ENCODE measurements around the gene EHHADH. TPM values are rescaled to one million over a fixed set of nuclear protein-coding genes. Genes with fewer than 3 reads are reported as not detected.

The EHHADH gene
- total and polyA plus RNA-seq, 2 experiments from 2014 or later: 2.5 to 6.0 TPM

- TF ChIP-seq STAT1 (IDR thresholded peaks at IDR 0.05; ENCODE audit: unreplicated experiment) (no peak), EZH2 (IDR thresholded peaks at IDR 0.05; ENCODE audit: low read depth, unreplicated experiment) (no peak), NANOG (IDR thresholded peaks at IDR 0.05; ENCODE audit: borderline replicate concordance) (no peak), CREB1 (CRISPR knock-in tag; IDR thresholded peaks at IDR 0.05; ENCODE audit: low read depth) (no peak), ZNF331 (CRISPR knock-in tag; IDR thresholded peaks at IDR 0.05; ENCODE audit: low read depth) (no peak), ZNF114 (CRISPR knock-in tag; IDR thresholded peaks at IDR 0.05) (no peak), POLR2AphosphoS5 (IDR thresholded peaks at IDR 0.05; ENCODE audit: low read depth) (no peak), JUNB (IDR thresholded peaks at IDR 0.05; ENCODE audit: unreplicated experiment) (no peak), CTCF (conservative IDR thresholded peaks at IDR 0.05; ENCODE audit: low read depth in 2 of 2) (no peak), EZH2phosphoT487 (IDR thresholded peaks at IDR 0.05; ENCODE audit: unreplicated experiment) (no peak)
- TF ChIP-seq, protein P1, sequence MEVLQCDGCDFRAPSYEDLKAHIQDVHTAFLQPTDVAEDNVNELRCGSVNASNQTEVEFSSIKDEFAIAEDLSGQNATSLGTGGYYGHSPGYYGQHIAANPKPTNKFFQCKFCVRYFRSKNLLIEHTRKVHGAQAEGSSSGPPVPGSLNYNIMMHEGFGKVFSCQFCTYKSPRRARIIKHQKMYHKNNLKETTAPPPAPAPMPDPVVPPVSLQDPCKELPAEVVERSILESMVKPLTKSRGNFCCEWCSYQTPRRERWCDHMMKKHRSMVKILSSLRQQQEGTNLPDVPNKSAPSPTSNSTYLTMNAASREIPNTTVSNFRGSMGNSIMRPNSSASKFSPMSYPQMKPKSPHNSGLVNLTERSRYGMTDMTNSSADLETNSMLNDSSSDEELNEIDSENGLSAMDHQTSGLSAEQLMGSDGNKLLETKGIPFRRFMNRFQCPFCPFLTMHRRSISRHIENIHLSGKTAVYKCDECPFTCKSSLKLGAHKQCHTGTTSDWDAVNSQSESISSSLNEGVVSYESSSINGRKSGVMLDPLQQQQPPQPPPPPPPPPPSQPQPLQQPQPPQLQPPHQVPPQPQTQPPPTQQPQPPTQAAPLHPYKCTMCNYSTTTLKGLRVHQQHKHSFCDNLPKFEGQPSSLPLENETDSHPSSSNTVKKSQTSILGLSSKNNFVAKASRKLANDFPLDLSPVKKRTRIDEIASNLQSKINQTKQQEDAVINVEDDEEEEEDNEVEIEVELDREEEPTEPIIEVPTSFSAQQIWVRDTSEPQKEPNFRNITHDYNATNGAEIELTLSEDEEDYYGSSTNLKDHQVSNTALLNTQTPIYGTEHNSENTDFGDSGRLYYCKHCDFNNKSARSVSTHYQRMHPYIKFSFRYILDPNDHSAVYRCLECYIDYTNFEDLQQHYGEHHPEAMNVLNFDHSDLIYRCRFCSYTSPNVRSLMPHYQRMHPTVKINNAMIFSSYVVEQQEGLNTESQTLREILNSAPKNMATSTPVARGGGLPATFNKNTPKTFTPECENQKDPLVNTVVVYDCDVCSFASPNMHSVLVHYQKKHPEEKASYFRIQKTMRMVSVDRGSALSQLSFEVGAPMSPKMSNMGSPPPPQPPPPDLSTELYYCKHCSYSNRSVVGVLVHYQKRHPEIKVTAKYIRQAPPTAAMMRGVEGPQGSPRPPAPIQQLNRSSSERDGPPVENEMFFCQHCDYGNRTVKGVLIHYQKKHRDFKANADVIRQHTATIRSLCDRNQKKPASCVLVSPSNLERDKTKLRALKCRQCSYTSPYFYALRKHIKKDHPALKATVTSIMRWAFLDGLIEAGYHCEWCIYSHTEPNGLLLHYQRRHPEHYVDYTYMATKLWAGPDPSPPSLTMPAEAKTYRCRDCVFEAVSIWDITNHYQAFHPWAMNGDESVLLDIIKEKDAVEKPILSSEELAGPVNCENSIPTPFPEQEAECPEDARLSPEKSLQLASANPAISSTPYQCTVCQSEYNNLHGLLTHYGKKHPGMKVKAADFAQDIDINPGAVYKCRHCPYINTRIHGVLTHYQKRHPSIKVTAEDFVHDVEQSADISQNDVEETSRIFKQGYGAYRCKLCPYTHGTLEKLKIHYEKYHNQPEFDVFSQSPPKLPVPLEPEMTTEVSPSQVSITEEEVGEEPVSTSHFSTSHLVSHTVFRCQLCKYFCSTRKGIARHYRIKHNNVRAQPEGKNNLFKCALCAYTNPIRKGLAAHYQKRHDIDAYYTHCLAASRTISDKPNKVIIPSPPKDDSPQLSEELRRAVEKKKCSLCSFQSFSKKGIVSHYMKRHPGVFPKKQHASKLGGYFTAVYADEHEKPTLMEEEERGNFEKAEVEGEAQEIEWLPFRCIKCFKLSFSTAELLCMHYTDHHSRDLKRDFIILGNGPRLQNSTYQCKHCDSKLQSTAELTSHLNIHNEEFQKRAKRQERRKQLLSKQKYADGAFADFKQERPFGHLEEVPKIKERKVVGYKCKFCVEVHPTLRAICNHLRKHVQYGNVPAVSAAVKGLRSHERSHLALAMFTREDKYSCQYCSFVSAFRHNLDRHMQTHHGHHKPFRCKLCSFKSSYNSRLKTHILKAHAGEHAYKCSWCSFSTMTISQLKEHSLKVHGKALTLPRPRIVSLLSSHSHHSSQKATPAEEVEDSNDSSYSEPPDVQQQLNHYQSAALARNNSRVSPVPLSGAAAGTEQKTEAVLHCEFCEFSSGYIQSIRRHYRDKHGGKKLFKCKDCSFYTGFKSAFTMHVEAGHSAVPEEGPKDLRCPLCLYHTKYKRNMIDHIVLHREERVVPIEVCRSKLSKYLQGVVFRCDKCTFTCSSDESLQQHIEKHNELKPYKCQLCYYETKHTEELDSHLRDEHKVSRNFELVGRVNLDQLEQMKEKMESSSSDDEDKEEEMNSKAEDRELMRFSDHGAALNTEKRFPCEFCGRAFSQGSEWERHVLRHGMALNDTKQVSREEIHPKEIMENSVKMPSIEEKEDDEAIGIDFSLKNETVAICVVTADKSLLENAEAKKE (CRISPR knock-in tag; IDR thresholded peaks at IDR 0.05): no peak
- TF ChIP-seq, protein P2, sequence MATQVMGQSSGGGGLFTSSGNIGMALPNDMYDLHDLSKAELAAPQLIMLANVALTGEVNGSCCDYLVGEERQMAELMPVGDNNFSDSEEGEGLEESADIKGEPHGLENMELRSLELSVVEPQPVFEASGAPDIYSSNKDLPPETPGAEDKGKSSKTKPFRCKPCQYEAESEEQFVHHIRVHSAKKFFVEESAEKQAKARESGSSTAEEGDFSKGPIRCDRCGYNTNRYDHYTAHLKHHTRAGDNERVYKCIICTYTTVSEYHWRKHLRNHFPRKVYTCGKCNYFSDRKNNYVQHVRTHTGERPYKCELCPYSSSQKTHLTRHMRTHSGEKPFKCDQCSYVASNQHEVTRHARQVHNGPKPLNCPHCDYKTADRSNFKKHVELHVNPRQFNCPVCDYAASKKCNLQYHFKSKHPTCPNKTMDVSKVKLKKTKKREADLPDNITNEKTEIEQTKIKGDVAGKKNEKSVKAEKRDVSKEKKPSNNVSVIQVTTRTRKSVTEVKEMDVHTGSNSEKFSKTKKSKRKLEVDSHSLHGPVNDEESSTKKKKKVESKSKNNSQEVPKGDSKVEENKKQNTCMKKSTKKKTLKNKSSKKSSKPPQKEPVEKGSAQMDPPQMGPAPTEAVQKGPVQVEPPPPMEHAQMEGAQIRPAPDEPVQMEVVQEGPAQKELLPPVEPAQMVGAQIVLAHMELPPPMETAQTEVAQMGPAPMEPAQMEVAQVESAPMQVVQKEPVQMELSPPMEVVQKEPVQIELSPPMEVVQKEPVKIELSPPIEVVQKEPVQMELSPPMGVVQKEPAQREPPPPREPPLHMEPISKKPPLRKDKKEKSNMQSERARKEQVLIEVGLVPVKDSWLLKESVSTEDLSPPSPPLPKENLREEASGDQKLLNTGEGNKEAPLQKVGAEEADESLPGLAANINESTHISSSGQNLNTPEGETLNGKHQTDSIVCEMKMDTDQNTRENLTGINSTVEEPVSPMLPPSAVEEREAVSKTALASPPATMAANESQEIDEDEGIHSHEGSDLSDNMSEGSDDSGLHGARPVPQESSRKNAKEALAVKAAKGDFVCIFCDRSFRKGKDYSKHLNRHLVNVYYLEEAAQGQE (IDR thresholded peaks at IDR 0.05; ENCODE audit: unreplicated experiment): no peak
- TF ChIP-seq, protein P3, sequence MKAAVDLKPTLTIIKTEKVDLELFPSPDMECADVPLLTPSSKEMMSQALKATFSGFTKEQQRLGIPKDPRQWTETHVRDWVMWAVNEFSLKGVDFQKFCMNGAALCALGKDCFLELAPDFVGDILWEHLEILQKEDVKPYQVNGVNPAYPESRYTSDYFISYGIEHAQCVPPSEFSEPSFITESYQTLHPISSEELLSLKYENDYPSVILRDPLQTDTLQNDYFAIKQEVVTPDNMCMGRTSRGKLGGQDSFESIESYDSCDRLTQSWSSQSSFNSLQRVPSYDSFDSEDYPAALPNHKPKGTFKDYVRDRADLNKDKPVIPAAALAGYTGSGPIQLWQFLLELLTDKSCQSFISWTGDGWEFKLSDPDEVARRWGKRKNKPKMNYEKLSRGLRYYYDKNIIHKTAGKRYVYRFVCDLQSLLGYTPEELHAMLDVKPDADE (IDR thresholded peaks at IDR 0.05): no peak
- no peak overlapping the region for H3K27ac Mint-ChIP-seq
- H3K36me3 Mint-ChIP-seq (ENCODE audit: low read depth): no peaks in the 10 kb centered on the region
- ATAC-seq (no peak), DNase-seq (ENCODE audit: low spot score) (no peak)
- H3K27me3 ChIP-seq (ENCODE audit: insufficient read depth): no peaks in the 10 kb centered on the region
- H3K4me2 ChIP-seq: no peak overlapping the region
- H3K4me3 Mint-ChIP-seq: no peak overlapping the region
- H3K9me2 ChIP-seq (ENCODE audit: insufficient read depth): 0 out of 2 replicates have a peak, but pooled peaks cover 3% of the 10 kb centered on the region
- H3K27ac ChIP-seq (ENCODE audit: low read depth): no peak overlapping the region
- no peaks in the 10 kb centered on the region for H3K4me1 Mint-ChIP-seq
- no peak overlapping the region for H2AFZ ChIP-seq
- no peaks in the 10 kb centered on the region for H3K36me3 ChIP-seq (ENCODE audit: insufficient read depth)
- no peak overlapping the region for H3K4me3 ChIP-seq
- no peaks in the 10 kb centered on the region for H3F3A ChIP-seq (replicated peaks; ENCODE audit: low read depth)
- no peaks in the 10 kb centered on the region for H3K4me1 ChIP-seq (ENCODE audit: insufficient read depth)
- H3K79me2 ChIP-seq (replicated peaks; ENCODE audit: insufficient read depth): no peaks in the 10 kb centered on the region
- H3K9me3 Mint-ChIP-seq: no peaks in the 10 kb centered on the region
- no peaks in the 10 kb centered on the region for H4K20me1 ChIP-seq (replicated peaks; ENCODE audit: insufficient read depth)
- H3K27me3 Mint-ChIP-seq (ENCODE audit: insufficient read depth, low read depth, poor library complexity): no peaks in the 10 kb centered on the region
Observed at GRCh38 chr3:185187391-185187790, 66.5 kb downstream of the EHHADH start.

Data from GM23338 (cell line).